DMS53 (cell line): Measurements from ENCODE around the gene SDCCAG8.
A peak's percentile ranks its signal among the peaks of the same experiment; 100 is the strongest.

Experiments used
- DNase-seq: peaks from one replicate; lab custom pipeline; 2025; lab: John Stamatoyannopoulos, UW

The SDCCAG8 gene

GRCh38 chr1:243281672-243282071 is 25.8 kb downstream of the SDCCAG8 start:
- DNase-seq: no peak

DNA sequence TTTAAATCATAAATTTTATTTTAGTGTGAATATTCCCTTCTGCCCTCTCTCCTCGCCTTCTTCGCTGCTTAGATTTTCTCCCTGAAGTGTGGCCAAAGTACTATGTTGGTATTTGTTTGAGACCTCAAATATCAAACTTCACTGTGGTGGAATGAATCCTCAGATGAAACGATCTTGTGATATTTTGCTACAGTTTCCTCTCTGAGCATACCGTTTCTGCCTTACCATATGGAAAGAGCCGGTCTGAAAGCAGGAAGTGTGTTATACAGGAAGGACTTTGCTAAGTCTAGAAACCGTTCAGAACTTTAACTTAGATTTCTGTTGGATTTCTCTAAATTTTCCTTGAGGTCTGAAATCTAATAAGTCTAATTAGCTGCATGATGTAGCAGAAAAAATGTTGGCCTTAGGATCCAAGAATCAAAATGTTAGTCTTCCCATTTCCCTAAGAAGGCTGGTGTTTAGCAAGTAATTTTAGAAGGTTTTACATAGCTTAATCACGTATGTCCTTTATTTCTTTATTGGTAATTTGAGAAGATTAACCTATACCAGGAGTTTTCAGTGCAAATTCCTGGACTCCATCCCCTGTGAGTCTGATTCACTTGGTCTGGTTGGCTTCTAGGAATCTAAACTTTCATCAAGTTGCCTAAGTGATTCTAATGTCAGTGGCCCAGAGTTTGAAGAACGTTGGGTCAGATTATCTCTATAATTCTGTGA is 30.7 kb downstream of the SDCCAG8 start:
- DNase-seq: no peak

DNA sequence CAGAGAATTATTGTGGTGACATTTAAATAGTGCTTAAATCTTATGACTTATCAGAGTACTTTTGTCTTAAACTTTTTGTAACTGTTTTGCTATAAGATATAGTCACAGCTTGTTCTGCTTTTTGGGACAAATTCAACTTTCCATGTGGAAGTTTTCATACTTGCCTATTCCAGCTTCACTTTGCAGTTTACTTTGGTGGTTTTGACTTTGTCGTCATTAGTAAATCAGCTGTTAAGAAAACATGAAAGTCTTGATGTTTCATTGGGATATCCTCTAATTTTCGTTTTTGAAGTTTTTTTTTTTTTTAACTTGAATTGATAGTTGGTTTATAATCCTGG is 31.3 kb downstream of the SDCCAG8 start:
- no peak for DNase-seq

GRCh38 chr1:243287652-243288051 is 31.8 kb downstream of the SDCCAG8 start:
- DNase-seq: no peak

GRCh38 chr1:243288062-243288461 is 32.2 kb downstream of the SDCCAG8 start:
- DNase-seq: no peak

- no peak for DNase-seq
These were observed 35.5 kb downstream of the SDCCAG8 start for GRCh38 chr1:243291292-243291691.

DNA sequence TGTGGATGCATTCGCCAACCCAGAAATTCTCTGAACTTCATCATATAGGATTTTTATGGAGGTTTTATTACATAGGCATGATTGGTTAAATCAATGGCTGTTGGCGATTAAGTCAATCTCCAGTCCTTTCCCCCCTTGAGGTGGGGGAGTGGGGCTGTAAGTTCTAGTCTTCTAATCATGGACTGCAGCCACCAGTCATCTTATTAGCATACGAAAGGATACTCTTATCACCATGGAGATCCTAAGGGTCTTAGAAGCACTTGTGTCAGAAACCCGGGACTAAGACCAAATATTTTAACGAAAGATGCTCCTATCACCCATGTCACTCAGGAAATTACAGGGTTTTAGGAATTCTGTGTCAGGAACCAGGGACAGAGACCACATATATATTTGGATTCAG is 36.3 kb downstream of the SDCCAG8 start:
- DNase-seq: no peak

DNA sequence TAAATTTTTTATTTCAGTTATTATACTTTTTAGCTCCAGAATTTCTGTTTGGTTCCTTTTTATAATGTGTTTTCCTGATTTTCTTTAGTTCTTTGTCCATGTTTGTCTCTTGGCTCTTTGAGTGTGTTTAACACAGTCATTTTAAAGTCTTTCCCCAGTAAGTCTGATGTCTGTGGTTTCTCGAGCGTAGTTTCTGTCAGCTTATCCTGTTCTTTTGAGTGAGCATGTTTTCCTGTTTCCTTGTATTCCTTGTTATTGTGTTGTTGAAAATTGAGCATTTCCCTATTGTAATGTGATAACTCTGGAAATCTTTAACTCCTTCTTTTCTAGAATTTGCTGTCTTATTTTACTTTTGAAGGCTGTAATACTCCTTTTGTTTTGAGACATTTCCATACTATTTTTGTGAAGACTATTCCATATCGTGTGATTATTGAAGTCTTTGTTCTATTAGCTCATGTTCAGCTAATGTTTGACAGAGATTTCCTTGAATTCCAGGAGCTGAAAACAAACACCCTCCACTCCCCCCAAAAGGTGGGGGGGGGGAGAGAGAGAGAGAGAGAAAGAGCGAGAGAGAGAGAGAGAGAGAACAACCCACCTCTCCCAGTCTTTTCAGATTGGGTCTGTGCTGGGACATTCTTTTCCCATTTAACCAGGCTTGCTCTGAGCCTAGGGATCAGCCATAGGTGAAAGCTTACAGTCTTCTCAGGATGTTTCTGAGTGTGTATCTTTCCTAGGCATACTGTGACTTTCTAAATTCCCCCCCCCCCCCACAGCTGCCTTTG is 38.3 kb downstream of the SDCCAG8 start:
- no peak for DNase-seq

- no peak for DNase-seq
These were observed 38.9 kb downstream of the SDCCAG8 start for GRCh38 chr1:243294723-243295121.

GRCh38 chr1:243299069-243299468 is 43.2 kb downstream of the SDCCAG8 start:
- no peak for DNase-seq

DNA sequence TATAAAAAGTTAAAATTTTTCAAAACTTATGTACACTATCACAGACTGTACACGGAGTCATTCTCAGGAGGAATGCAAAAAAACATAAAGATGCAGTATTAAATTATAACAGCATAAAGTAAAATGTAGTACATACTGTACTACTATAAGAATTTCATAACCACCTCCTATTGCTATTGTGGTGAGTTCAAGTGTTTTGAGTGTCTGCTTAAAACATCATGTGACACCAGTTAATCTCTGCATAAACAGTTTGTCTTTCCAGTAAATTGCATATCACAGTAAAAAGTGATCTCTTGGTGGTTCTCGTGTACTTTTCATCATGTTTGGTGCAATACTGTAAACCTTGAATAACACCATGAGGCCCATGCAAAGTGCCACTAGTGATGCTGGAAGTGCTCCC is 45.2 kb downstream of the SDCCAG8 start:
- peak; percentile 66 for DNase-seq

DNA sequence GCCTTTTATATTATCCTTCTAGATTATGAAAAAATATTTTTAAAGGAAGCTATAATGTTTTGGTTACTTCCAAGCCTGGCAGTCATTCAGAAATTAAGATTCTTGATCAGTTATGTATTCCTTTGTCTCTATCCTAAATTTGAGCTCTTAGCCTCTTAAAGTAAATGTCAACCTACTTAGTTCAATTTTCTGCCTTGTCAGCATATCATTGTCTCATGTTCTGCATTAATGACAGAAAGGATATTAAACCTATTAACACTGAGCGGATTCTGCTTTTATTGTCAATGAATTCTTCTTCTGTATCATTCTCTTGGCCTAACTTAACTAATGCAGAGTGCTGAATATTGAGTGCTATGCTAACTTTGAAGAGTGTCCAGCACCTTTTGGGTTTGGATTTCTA is 56.0 kb downstream of the SDCCAG8 start:
- no peak for DNase-seq

- DNase-seq: no peak
These were observed 57.3 kb downstream of the SDCCAG8 start for GRCh38 chr1:243312952-243313634.

GRCh38 chr1:243313635-243314536 is 58.0 kb downstream of the SDCCAG8 start:
- DNase-seq: peak; percentile 3

- no peak for DNase-seq
These were observed 59.6 kb downstream of the SDCCAG8 start for GRCh38 chr1:243315455-243315854.

- DNase-seq: no peak
These were observed 60.1 kb downstream of the SDCCAG8 start for GRCh38 chr1:243315893-243316292.

- DNase-seq: no peak
These were observed 60.6 kb downstream of the SDCCAG8 start for GRCh38 chr1:243316366-243316989.

DNA sequence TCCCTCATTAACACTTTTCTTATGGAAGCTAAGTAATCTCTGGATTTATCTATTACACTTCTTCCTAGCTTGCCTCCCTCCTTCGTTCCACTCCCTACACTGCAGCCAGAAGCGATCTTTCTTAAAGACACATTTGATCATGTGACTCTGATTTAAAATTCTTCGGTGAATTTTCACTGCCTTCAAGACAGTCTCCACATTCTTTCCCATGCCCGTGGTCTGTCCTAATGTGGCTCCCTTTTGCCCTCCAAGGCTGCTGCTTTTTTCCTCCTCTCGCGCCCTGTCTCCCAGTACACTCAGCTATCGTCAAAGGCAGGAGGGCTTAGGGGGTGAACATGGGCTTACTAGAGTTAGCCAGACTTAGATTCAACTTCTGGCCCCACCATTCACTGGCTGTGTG is 64.4 kb downstream of the SDCCAG8 start:
- DNase-seq: no peak

DNA sequence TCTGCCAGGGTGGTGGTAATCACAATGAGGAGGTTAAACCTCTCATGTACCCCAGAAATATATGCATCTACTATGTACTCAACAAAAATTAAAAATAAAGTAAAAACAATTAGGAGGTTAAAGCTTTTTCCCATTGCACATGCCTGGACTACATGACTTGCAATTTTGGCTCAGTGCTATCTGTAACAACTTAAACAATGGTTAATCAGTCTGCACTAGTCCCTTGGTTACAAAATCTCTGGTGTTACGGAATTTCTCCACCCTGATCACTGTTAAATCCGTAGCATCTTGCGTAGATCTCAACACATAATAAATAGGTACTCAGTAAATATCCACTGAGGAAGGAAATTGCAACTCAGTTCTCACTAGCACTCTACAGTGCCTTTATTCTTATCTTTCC is 66.5 kb downstream of the SDCCAG8 start:
- no peak for DNase-seq

DNA sequence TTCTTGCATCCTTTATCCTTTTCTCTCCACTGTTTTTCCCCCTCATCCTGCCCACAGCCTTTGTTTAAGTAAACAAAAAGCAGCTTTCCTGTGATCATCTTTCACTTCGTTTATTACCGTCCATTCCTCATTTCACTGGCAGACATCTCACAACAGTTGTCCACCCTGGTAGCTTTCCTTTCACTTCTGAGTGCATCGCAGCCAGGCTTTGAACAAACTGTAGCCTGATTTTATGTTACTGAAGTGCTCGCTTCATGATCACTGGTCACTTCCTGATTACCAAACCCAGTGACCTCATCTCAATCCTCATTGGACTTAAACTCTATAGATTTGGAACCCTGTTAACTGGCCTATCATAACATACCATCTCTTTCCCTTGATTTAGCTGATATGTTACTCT is 67.7 kb downstream of the SDCCAG8 start:
- DNase-seq: no peak

GRCh38 chr1:243325305-243325890 is 69.6 kb downstream of the SDCCAG8 start:
- peak; percentile 70 for DNase-seq
